NCI-H510A (cell line): ENCODE results near the gene ARVCF.

ENCODE experiments used
- DNase-seq: peaks from one replicate; lab custom pipeline; 2025; lab: John Stamatoyannopoulos, UW

ARVCF gene

GRCh38 chr22:19973551-19974267 lies 42.9 kb downstream of the ARVCF start:
- no peak for DNase-seq

GRCh38 chr22:19972652-19973550 lies 43.7 kb downstream of the ARVCF start:
- no peak for DNase-seq

GRCh38 chr22:19972251-19972650 lies 44.4 kb downstream of the ARVCF start:
- DNase-seq: no peak

GRCh38 chr22:19971276-19972124 lies 45.1 kb downstream of the ARVCF start:
- no peak for DNase-seq

- no peak for DNase-seq
These were observed 45.9 kb downstream of the ARVCF start for GRCh38 chr22:19970479-19971275.

GRCh38 chr22:19970031-19970478 lies 46.6 kb downstream of the ARVCF start:
- DNase-seq: no peak

GRCh38 chr22:19969141-19969928 lies 47.3 kb downstream of the ARVCF start:
- DNase-seq: no peak

- DNase-seq: no peak
These were observed 48.2 kb downstream of the ARVCF start for GRCh38 chr22:19968450-19968891.

- no peak for DNase-seq
These were observed 48.7 kb downstream of the ARVCF start for GRCh38 chr22:19967850-19968449.

GRCh38 chr22:19966908-19967750 lies 49.5 kb downstream of the ARVCF start:
- no peak for DNase-seq

GRCh38 chr22:19965771-19966709 lies 50.6 kb downstream of the ARVCF start:
- DNase-seq: no peak

GRCh38 chr22:19964701-19965386 lies 51.8 kb downstream of the ARVCF start:
- DNase-seq: no peak

- no peak for DNase-seq
These were observed 52.6 kb downstream of the ARVCF start for GRCh38 chr22:19963863-19964642.

- DNase-seq: peak; percentile 74
These were observed 53.5 kb downstream of the ARVCF start for GRCh38 chr22:19962909-19963806.

- peak; percentile 79 for DNase-seq
These were observed 54.2 kb downstream of the ARVCF start for GRCh38 chr22:19962246-19962908.
